H9 (cell line): ENCODE data around the gene OCRL. TPM values are rescaled to one million over a fixed set of nuclear protein-coding genes. Genes with fewer than 3 reads are reported as not detected.

Experiments
- DNase-seq: peaks from one replicate; pipeline ENCODE4 v3.0.0-alpha.2; 2017
- H2AFZ ChIP-seq: one replicate; pipeline ENCODE4 v1.6.1; 2013; ENCODE audit warnings: mild to moderate bottlenecking, low read length, control low read depth, moderate library complexity
- H2AK5ac ChIP-seq: 2 replicates; pipeline ENCODE4 v1.6.1; 2013; ENCODE audit warnings: low read length, control low read depth, mixed read lengths; ENCODE audit not compliant: insufficient read length
- H2BK120ac ChIP-seq: one replicate; pipeline ENCODE4 v1.6.1; 2013; ENCODE audit warnings: low read depth, mild to moderate bottlenecking, low read length, control low read depth, inconsistent platforms; ENCODE audit not compliant: poor library complexity, severe bottlenecking
- H2BK12ac ChIP-seq: 2 replicates; pipeline ENCODE4 v1.6.1; 2013; ENCODE audit warnings: low read length, control low read depth, mixed read lengths, low read depth; ENCODE audit not compliant: insufficient read length
- H2BK15ac ChIP-seq: 2 replicates; pipeline ENCODE4 v1.6.1; 2013; ENCODE audit warnings: low read depth, low read length, control low read depth
- H2BK20ac ChIP-seq: one replicate; pipeline ENCODE4 v1.6.1; 2013; ENCODE audit warnings: low read depth, mild to moderate bottlenecking, low read length, control low read depth, inconsistent platforms; ENCODE audit not compliant: poor library complexity, severe bottlenecking
- H2BK5ac ChIP-seq: 2 replicates; pipeline ENCODE4 v1.6.1; 2013; ENCODE audit warnings: low read length, control low read depth, mixed read lengths; ENCODE audit not compliant: insufficient read length
- H3K14ac ChIP-seq: 2 replicates; pipeline ENCODE4 v1.6.1; 2013; ENCODE audit warnings: low read length, control low read depth; ENCODE audit not compliant: insufficient read depth
- H3K18ac ChIP-seq: 2 replicates; pipeline ENCODE4 v1.6.1; 2013; ENCODE audit warnings: low read depth, mild to moderate bottlenecking, mixed read lengths, low read length, control low read depth; ENCODE audit not compliant: insufficient read length
- H3K23ac ChIP-seq: 2 replicates; pipeline ENCODE4 v1.6.1; 2013; ENCODE audit warnings: low read length, control low read depth, mixed read lengths, low read depth; ENCODE audit not compliant: insufficient read length
- H3K23me2 ChIP-seq: 2 replicates; pipeline ENCODE4 v1.6.1; 2013; ENCODE audit warnings: low read depth, mild to moderate bottlenecking, mixed read lengths, low read length, control low read depth; ENCODE audit not compliant: insufficient read length, poor library complexity, severe bottlenecking
- H3K27ac ChIP-seq: 2 replicates; pipeline ENCODE4 v1.5.1; 2013; ENCODE audit warnings: low read length, control low read depth, mixed read lengths, low read depth; ENCODE audit not compliant: insufficient read length
- H3K27me3 ChIP-seq: 2 replicates; pipeline ENCODE4 v1.6.1; 2013; ENCODE audit warnings: low read length, control low read depth, inconsistent platforms; ENCODE audit not compliant: insufficient read depth
- H3K4ac ChIP-seq: 2 replicates; pipeline ENCODE4 v1.6.1; 2013; ENCODE audit warnings: low read depth, mild to moderate bottlenecking, control low read depth, inconsistent platforms, low read length, moderate library complexity
- H3K4me1 ChIP-seq: 2 replicates; pipeline ENCODE4 v1.6.1; 2013; ENCODE audit warnings: low read length, control low read depth, inconsistent platforms; ENCODE audit not compliant: insufficient read depth
- H3K4me2 ChIP-seq: 2 replicates; pipeline ENCODE4 v1.6.1; 2013; ENCODE audit warnings: low read length, control low read depth, mixed read lengths; ENCODE audit not compliant: insufficient read length, insufficient read depth
- H3K56ac ChIP-seq: 2 replicates; pipeline ENCODE4 v1.6.1; 2013; ENCODE audit warnings: low read depth, mild to moderate bottlenecking, mixed read lengths, low read length, control low read depth; ENCODE audit not compliant: insufficient read length
- H3K79me1 ChIP-seq: 2 replicates; pipeline ENCODE4 v1.6.1; 2013; ENCODE audit warnings: low read depth, mild to moderate bottlenecking, moderate library complexity, low read length, control low read depth, inconsistent platforms; ENCODE audit not compliant: insufficient read depth, poor library complexity, severe bottlenecking
- H3K79me2 ChIP-seq: 2 replicates; pipeline ENCODE4 v1.6.1; 2013; ENCODE audit warnings: low read length, control low read depth, inconsistent platforms; ENCODE audit not compliant: insufficient read depth
- H3K9ac ChIP-seq: 2 replicates; pipeline ENCODE4 v1.6.1; 2013; ENCODE audit warnings: low read length, control low read depth, mixed read lengths; ENCODE audit not compliant: insufficient read length; ENCODE audit errors: extremely low read depth
- H3K9me3 ChIP-seq: one replicate; pipeline ENCODE4 v1.6.1; 2013; ENCODE audit warnings: low read depth, low read length, inconsistent platforms; ENCODE audit not compliant: control insufficient read depth
- H3T11ph ChIP-seq: one replicate; pipeline ENCODE4 v1.6.1; 2013; ENCODE audit warnings: mild to moderate bottlenecking, low read length, control low read depth, inconsistent platforms
- H4K20me1 ChIP-seq: one replicate; pipeline ENCODE4 v1.6.1; 2013; ENCODE audit not compliant: control insufficient read depth, insufficient read length, insufficient read depth
- H4K5ac ChIP-seq: 2 replicates; pipeline ENCODE4 v1.6.1; 2013; ENCODE audit warnings: low read depth, mild to moderate bottlenecking, mixed read lengths, low read length, control low read depth; ENCODE audit not compliant: insufficient read length
- H4K8ac ChIP-seq: replicated peaks from 2 replicates; pipeline ENCODE4 v1.6.1; 2013; ENCODE audit warnings: low read length, control low read depth, mixed read lengths, low read depth; ENCODE audit not compliant: insufficient read length
- H4K91ac ChIP-seq: 2 replicates; pipeline ENCODE4 v1.6.1; 2013; ENCODE audit warnings: low read depth, mild to moderate bottlenecking, moderate library complexity, mixed read lengths, low read length, control low read depth; ENCODE audit not compliant: insufficient read length
- H3K27ac Mint-ChIP-seq, 3 experiments: 2 replicates in 2 of 3; 3 replicates in 1 of 3; pipeline ENCODE4 v1.8.0; 2020 to 2021; ENCODE audit warnings: mixed read lengths in 3 of 3, mild to moderate bottlenecking in 1 of 3, moderate library complexity in 1 of 3
- H3K27me3 Mint-ChIP-seq: 2 replicates; pipeline ENCODE4 v1.8.0; 2021; ENCODE audit warnings: low read depth, mild to moderate bottlenecking, moderate library complexity, mixed read lengths
- H3K36me3 Mint-ChIP-seq, 3 experiments: 2 replicates in 2 of 3; 3 replicates in 1 of 3; pipeline ENCODE4 v1.8.0; 2020 to 2021; ENCODE audit warnings: low read depth in 3 of 3, mixed read lengths in 3 of 3; ENCODE audit not compliant: insufficient read depth in 1 of 3
- H3K4me1 Mint-ChIP-seq, 2 experiments: 2 replicates each; pipeline ENCODE4 v1.8.0; 2020; ENCODE audit warnings: mixed read lengths in 2 of 2
- H3K4me3 Mint-ChIP-seq, 2 experiments: 2 replicates in 1 of 2; 3 replicates in 1 of 2; pipeline ENCODE4 v1.8.0; 2020 to 2021; ENCODE audit warnings: mild to moderate bottlenecking in 2 of 2, mixed read lengths in 2 of 2, moderate library complexity in 1 of 2
- H3K9me3 Mint-ChIP-seq, 2 experiments: 2 replicates in 1 of 2; 3 replicates in 1 of 2; pipeline ENCODE4 v1.8.0; 2020; ENCODE audit warnings: mild to moderate bottlenecking in 2 of 2, mixed read lengths in 2 of 2, moderate library complexity in 1 of 2
- CTCF ChIP-seq: fragments of 200-600 bp; sonication (generic); conservative IDR thresholded peaks from 3 replicates; pipeline ENCODE4 v1.8.0; 2021; ENCODE audit warnings: antibody characterized with exemption, mild to moderate bottlenecking
- WGBS: extraction: QIAGEN DNeasy Blood & Tissue Kit; methylation state at CpG from one replicate; pipeline ENCODE4 v1.1.7; 2013; ENCODE audit warnings: missing lambda C conversion rate, low lambda C conversion rate, mixed read lengths; ENCODE audit not compliant: insufficient read length; ENCODE audit errors: extremely low coverage; 5-methylcytosine and 5-hydroxymethylcytosine counted together
- total RNA-seq: library from RNA; stranded (reverse); gene quantifications from 2 replicates; pipeline ENCODE4 v1.2.1, GENCODE V29; 2021

The OCRL gene
- total RNA-seq, 1 experiment from 2014 or later, result 31.4 TPM

- Histone ChIP-seq H2AFZ (no peak overlapping the region), H3K23me2 (no peaks in the 10 kb centered on the region), H4K20me1 (no peaks in the 10 kb centered on the region), H3K14ac (no peak overlapping the region), H3K56ac (no peak overlapping the region), H2AK5ac (no peak overlapping the region), H3K4me2 (no peak overlapping the region), H3K9ac (no peak overlapping the region), H2BK120ac (no peak overlapping the region), H3K27me3 (no peaks in the 10 kb centered on the region), H2BK20ac (no peak overlapping the region), H3K4ac (no peak overlapping the region), H3K79me2 (no peaks in the 10 kb centered on the region), H4K5ac (no peak overlapping the region), H2BK12ac (no peak overlapping the region), H3K9me3 (no peaks in the 10 kb centered on the region), H2BK5ac (no peak overlapping the region), H3K23ac (no peak overlapping the region), H3T11ph (no peak overlapping the region), H3K18ac (no peak overlapping the region), H3K79me1 (no peaks in the 10 kb centered on the region), H2BK15ac (no peak overlapping the region), H4K91ac (no peak overlapping the region), H3K27ac (no peak overlapping the region), H4K8ac (no peak overlapping the region), H3K4me1 (no peaks in the 10 kb centered on the region)
- TF ChIP-seq CTCF, result no peak
- Mint-ChIP-seq H3K4me1 (no peaks in the 10 kb centered on the region), H3K27me3 (no peaks in the 10 kb centered on the region), H3K4me3 (no peak overlapping the region), H3K36me3 (peaks cover 27 to 81% (median 80%) of the 10 kb centered on the region in 3 experiments; a peak in 6 of 7 replicates), H3K9me3 (no peaks in the 10 kb centered on the region), H3K27ac (no peak overlapping the region)
- WGBS, result no CpG with 5 or more reads among the region's 2 CpGs
- no peak for DNase-seq
Observed at GRCh38 chrX:129490330-129490729, 49.7 kb upstream of the OCRL start.
